Naive thymus-derived CD4-positive, alpha-beta T cell (primary cell): ENCODE results near the gene IFI30. TPM values are rescaled to one million over a fixed set of nuclear protein-coding genes. Genes with fewer than 3 reads are reported as not detected.

ENCODE experiments used
- ATAC-seq: fragments of 150-1000 bp; cut with Tn5 transposase; 2 replicates; pipeline ENCODE4 v1.10.0; 2021; ENCODE audit warnings: mild to moderate bottlenecking, moderate library complexity
- CTCF ChIA-PET: fragments of 350-600 bp; sonication (Branson Sonifier 250); formaldehyde crosslinking; loops from one replicate; lab custom pipeline; 2021; ENCODE audit warnings: antibody characterized with exemption; lab: Charles Lee
- POLR2A ChIA-PET: fragments of 350-600 bp; sonication (Branson Sonifier 250); formaldehyde crosslinking; loops from one replicate; lab custom pipeline; 2021; ENCODE audit warnings: antibody characterized with exemption, inconsistent platforms; lab: Charles Lee
- DNase-seq, 9 donors: peaks; one replicate each; pipeline versions ENCODE4 v3.0.0 to v3.0.0-alpha.2; 2020 to 2022; ENCODE audit warnings: mixed read lengths in 1 of 9
- H3K27ac ChIP-seq: one replicate; pipeline ENCODE4 v1.7.0; 2013; ENCODE audit warnings: mild to moderate bottlenecking, low read depth, low read length, moderate library complexity
- H3K27me3 ChIP-seq, 2 donors: one replicate each; pipeline ENCODE4 v1.7.0; 2013; ENCODE audit warnings: low read length in 2 of 2, mild to moderate bottlenecking in 2 of 2, moderate library complexity in 2 of 2; ENCODE audit not compliant: control insufficient read depth in 2 of 2, insufficient read depth in 2 of 2
- H3K36me3 ChIP-seq, 3 experiments: 1 replicate in 2 of 3; 2 replicates in 1 of 3; pipeline ENCODE4 v1.7.0; 2013; ENCODE audit warnings: low read length in 3 of 3, mild to moderate bottlenecking in 3 of 3, moderate library complexity in 1 of 3; ENCODE audit not compliant: insufficient read depth in 3 of 3, control insufficient read depth in 2 of 3
- H3K4me1 ChIP-seq, 2 donors: one replicate each; pipeline ENCODE4 v1.7.0; 2013; ENCODE audit warnings: low read length in 2 of 2, mild to moderate bottlenecking in 2 of 2, moderate library complexity in 1 of 2; ENCODE audit not compliant: control insufficient read depth in 2 of 2, insufficient read depth in 2 of 2
- H3K4me3 ChIP-seq: 2 replicates; pipeline ENCODE4 v1.7.0; 2013; ENCODE audit warnings: mild to moderate bottlenecking, low read length
- H3K9me3 ChIP-seq, 3 experiments: 1 replicate in 2 of 3; 2 replicates in 1 of 3; pipeline ENCODE4 v1.7.0; 2013; ENCODE audit warnings: low read length in 3 of 3; ENCODE audit not compliant: control insufficient read depth in 2 of 3
- H3K27ac Mint-ChIP-seq, 9 donors: one replicate each; pipeline ENCODE4 v1.8.0; 2020 to 2022; ENCODE audit warnings: mixed read lengths in 9 of 9, mild to moderate bottlenecking in 8 of 9, moderate library complexity in 5 of 9, inconsistent platforms in 2 of 9
- H3K27me3 Mint-ChIP-seq, 5 donors: one replicate each; pipeline ENCODE4 v1.8.0; 2021 to 2022; ENCODE audit warnings: mixed read lengths in 5 of 5, mild to moderate bottlenecking in 1 of 5
- H3K36me3 Mint-ChIP-seq, 5 donors: one replicate each; pipeline ENCODE4 v1.8.0; 2020 to 2022; ENCODE audit warnings: mixed read lengths in 5 of 5, mild to moderate bottlenecking in 3 of 5, inconsistent platforms in 1 of 5
- H3K4me1 Mint-ChIP-seq, 7 donors: one replicate each; pipeline ENCODE4 v1.8.0; 2020 to 2022; ENCODE audit warnings: mixed read lengths in 7 of 7, mild to moderate bottlenecking in 3 of 7, inconsistent platforms in 1 of 7
- H3K4me3 Mint-ChIP-seq, 10 donors: one replicate each; pipeline ENCODE4 v1.8.0; 2020 to 2022; ENCODE audit warnings: mild to moderate bottlenecking in 10 of 10, mixed read lengths in 10 of 10, moderate library complexity in 6 of 10, inconsistent platforms in 2 of 10
- H3K9me3 Mint-ChIP-seq, 11 donors: one replicate each; pipeline ENCODE4 v1.8.0; 2020 to 2022; ENCODE audit warnings: mixed read lengths in 11 of 11, mild to moderate bottlenecking in 4 of 11, inconsistent platforms in 1 of 11, moderate library complexity in 1 of 11
- intact Hi-C, 2 donors: fragments of 100-400 bp; cut with micrococcal nuclease; formaldehyde crosslinking; loops; one replicate each; pipeline ENCODE4 v1.15.1; 2023
- polyA plus RNA-seq, 2 donors: library from polyadenylated mRNA; unstranded; fragments of 300-500 nt; fragmentation: Illumina TruSeq; gene quantifications; one replicate each; pipeline ENCODE4 v1.2.3, GENCODE V29; 2021
- total RNA-seq, 6 experiments: library from RNA in 5 of 6; stranded (reverse) in 5 of 6; gene quantifications; 1 replicate in 5 of 6; 2 replicates in 1 of 6; pipeline ENCODE4 v1.2.3 and lab custom pipeline; 2021 to 2026

The IFI30 gene
- total and polyA plus RNA-seq, 7 experiments from 2014 or later: 6.7 to 514 (median 59.3) TPM

DNA sequence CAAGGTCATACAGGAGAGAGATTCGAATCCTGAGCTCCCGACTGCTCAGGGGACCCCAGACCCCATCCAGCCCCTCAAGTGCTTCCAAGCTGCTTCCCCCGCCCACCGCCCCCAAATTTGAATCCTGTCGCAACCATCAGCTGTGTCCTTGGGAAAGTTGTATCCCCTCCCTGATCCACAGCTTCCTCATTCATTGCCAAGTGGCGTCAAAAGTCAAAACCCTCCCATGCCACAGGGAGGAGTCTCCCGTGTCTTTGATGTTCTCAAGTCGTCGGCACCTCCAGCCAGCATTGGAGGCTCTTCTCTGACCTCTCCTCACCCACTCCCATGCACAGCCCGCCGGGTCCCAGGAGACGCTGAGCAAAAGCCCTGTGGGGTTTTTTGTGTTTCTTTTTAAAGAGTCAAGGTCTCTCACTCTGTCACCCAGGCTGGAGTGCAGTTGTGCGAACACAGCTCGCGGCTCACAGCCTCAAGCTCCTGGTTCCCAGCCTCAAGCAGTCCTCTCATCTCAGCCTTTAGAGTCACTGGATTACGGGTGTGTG lies 2.8 kb upstream of the IFI30 start:
- Histone ChIP-seq H3K36me3 (peaks cover 0 to 32% (median 4%) of the 10 kb centered on the region in 3 experiments), H3K27ac (no peak overlapping the region), H3K9me3 (no peaks in the 10 kb centered on the region), H3K27me3 (no peaks in the 10 kb centered on the region), H3K4me1 (peaks cover 5 to 13% of the 10 kb centered on the region in 2 donors), H3K4me3 (no peak overlapping the region)
- Mint-ChIP-seq H3K4me1 (peaks cover 0 to 28% (median 10%) of the 10 kb centered on the region in 7 donors), H3K36me3 (peaks cover 3 to 17% (median 7%) of the 10 kb centered on the region in 5 donors), H3K9me3 (no peaks in the 10 kb centered on the region), H3K4me3 (no peak overlapping the region), H3K27me3 (no peaks in the 10 kb centered on the region), H3K27ac (peak overlapping the region in 2 of 9 donors; percentile 46 to 56)
- DNase-seq: no peak
- intact Hi-C loops: no loop called here
- peak; percentile 14 for ATAC-seq
- POLR2A ChIA-PET: interaction anchor here (0.6 to 1.0 kb wide), 3 partner anchors 22 to 126 kb away, joined by 3 to 6 read pairs (median 5); partner anchors contain the start of gene MPV17L2
- CTCF ChIA-PET: interaction anchor here (0.6 to 2.1 kb wide), 3 partner anchors 60 to 147 kb away, joined by 3 to 7 read pairs (median 3); no protein-coding TSS in a partner anchor

- Mint-ChIP-seq H3K4me3 (no peak overlapping the region), H3K27ac (peak overlapping the region in 5 of 9 donors; percentile 14 to 47 (median 22)), H3K9me3 (no peaks in the 10 kb centered on the region), H3K27me3 (no peaks in the 10 kb centered on the region), H3K36me3 (peaks cover 0 to 18% (median 4%) of the 10 kb centered on the region in 5 donors), H3K4me1 (peaks cover 0 to 31% (median 10%) of the 10 kb centered on the region in 7 donors)
- DNase-seq (no peak), ATAC-seq (no peak)
- Histone ChIP-seq H3K27me3 (no peaks in the 10 kb centered on the region), H3K27ac (no peak overlapping the region), H3K4me3 (no peak overlapping the region), H3K36me3 (peaks cover 0 to 22% (median 0%) of the 10 kb centered on the region in 3 experiments), H3K4me1 (peaks cover 5 to 13% of the 10 kb centered on the region in 2 donors), H3K9me3 (no peaks in the 10 kb centered on the region)
- ChIA-PET POLR2A (interaction anchor here (0.6 kb wide), 2 partner anchors 63 to 70 kb away, joined by 3 read pairs; no protein-coding TSS in a partner anchor), CTCF (interaction anchor here (0.6 to 2.1 kb wide), 5 partner anchors 19 to 404 kb away, joined by 4 to 7 read pairs (median 4); no protein-coding TSS in a partner anchor)
- intact Hi-C loops: loop anchor here in 1 of 2 donors (2.0 kb wide), 1 partner anchor 171 kb away; no protein-coding TSS in a partner anchor
These were observed 1.8 kb upstream of the IFI30 start for GRCh38 chr19:18171605-18172327.

DNA sequence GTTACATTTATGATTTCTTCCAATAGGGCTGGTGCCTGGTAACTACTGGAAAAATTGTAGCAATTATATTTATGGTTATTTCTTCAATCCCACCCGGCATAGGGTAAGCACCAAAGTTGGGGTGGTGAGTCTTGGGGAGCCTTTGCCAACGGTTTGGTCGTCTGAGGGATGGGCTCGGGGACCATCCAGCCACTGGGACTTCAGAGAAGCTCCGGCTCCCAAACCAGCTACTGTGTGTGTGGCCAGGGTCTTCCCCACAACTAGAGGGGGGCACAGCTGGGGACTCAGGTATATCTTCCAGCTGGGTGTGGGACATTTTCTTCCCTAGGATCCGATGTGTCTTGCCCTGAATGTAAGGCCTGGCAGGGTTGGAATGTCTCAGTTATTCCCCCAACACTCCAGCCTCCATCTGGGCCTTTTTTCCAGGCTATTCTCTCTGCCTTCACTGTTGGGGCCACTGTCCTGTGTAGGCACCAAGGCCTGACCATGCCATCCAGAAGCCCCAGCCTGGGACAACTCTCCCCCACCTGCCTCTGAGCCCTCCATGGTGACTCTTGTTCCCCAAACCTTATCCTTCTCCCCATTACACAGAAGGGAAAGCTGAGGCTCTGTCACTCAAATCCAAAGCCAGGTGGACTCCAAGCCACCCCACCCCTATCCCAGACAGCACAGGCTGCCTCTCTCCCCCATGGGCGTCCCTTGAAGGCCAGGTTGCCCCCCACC lies 1.1 kb upstream of the IFI30 start:
- peaks cover 0 to 32% (median 12%) of the 10 kb centered on the region in 7 donors for H3K4me1 Mint-ChIP-seq
- Histone ChIP-seq H3K9me3 (no peaks in the 10 kb centered on the region), H3K27ac (peak overlapping the region; percentile 29), H3K27me3 (no peaks in the 10 kb centered on the region), H3K36me3 (peaks cover 0 to 15% (median 0%) of the 10 kb centered on the region in 3 experiments), H3K4me3 (no peak overlapping the region), H3K4me1 (peaks cover 5 to 13% of the 10 kb centered on the region in 2 donors)
- intact Hi-C loops: loop anchor here in 1 of 2 donors (1.0 to 2.0 kb wide), 4 partner anchors 11 to 172 kb away; partner anchors contain the start of gene RAB3A
- ATAC-seq: no peak
- ChIA-PET CTCF (interaction anchor here (0.6 to 0.7 kb wide), 4 partner anchors 18 to 404 kb away, joined by 4 to 5 read pairs (median 4); no protein-coding TSS in a partner anchor), POLR2A (no interaction called here)
- peaks cover 0 to 23% (median 4%) of the 10 kb centered on the region in 5 donors for H3K36me3 Mint-ChIP-seq
- no peak for DNase-seq
- H3K27ac Mint-ChIP-seq: peak overlapping the region in 5 of 9 donors; percentile 9 to 80 (median 72)
- H3K9me3 Mint-ChIP-seq: no peaks in the 10 kb centered on the region
- H3K4me3 Mint-ChIP-seq: peak overlapping the region in 9 of 10 donors; percentile 41 to 94 (median 47)
- H3K27me3 Mint-ChIP-seq: no peaks in the 10 kb centered on the region

GRCh38 chr19:18173054-18173571 lies 500 bp upstream of the IFI30 start:
- intact Hi-C loops: loop anchor here in 1 of 2 donors (1.0 to 2.0 kb wide), 4 partner anchors 12 to 172 kb away; partner anchors contain the start of gene RAB3A
- H3K4me1 ChIP-seq: peaks cover 5 to 13% of the 10 kb centered on the region in 2 donors
- H3K27me3 ChIP-seq: no peaks in the 10 kb centered on the region
- peak overlapping the region; percentile 67 for H3K27ac ChIP-seq
- H3K36me3 ChIP-seq: peaks cover 0 to 14% (median 0%) of the 10 kb centered on the region in 3 experiments
- H3K27ac Mint-ChIP-seq: peak overlapping the region in 8 of 9 donors; percentile 49 to 89 (median 76)
- peak overlapping the region; percentile 78 for H3K4me3 ChIP-seq
- ChIA-PET POLR2A (no interaction called here), CTCF (no interaction called here)
- no peak for DNase-seq
- peaks cover 0 to 22% (median 2%) of the 10 kb centered on the region in 5 donors for H3K36me3 Mint-ChIP-seq
- peak; percentile 68 for ATAC-seq
- H3K9me3 ChIP-seq: no peaks in the 10 kb centered on the region
- H3K9me3 Mint-ChIP-seq: no peaks in the 10 kb centered on the region
- H3K4me1 Mint-ChIP-seq: peaks cover 0 to 31% (median 11%) of the 10 kb centered on the region in 7 donors
- H3K27me3 Mint-ChIP-seq: no peaks in the 10 kb centered on the region
- peak overlapping the region; percentile 77 to 94 (median 89) for H3K4me3 Mint-ChIP-seq

DNA sequence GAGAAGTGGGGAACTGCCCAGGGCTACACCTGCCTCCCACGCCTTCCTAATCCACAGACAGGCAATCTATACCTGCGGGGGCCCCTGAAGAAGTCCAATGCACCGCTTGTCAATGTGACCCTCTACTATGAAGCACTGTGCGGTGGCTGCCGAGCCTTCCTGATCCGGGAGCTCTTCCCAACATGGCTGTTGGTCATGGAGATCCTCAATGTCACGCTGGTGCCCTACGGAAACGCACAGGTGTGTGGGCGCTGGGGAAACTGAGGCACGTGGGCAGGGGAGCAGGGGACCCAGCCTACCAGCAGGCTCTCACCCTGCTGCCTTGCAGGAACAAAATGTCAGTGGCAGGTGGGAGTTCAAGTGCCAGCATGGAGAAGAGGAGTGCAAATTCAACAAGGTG lies 1.4 kb downstream of the IFI30 start:
- CTCF ChIA-PET: interaction anchor here (0.9 to 2.1 kb wide), 2 partner anchors 13 to 17 kb away, joined by 3 to 4 read pairs; no protein-coding TSS in a partner anchor
- no peak overlapping the region for H3K27ac Mint-ChIP-seq
- H3K9me3 Mint-ChIP-seq: no peaks in the 10 kb centered on the region
- DNase-seq: no peak
- H3K4me3 Mint-ChIP-seq: peak overlapping the region in 9 of 10 donors; percentile 9 to 94 (median 38)
- Histone ChIP-seq H3K4me1 (peaks cover 5 to 13% of the 10 kb centered on the region in 2 donors), H3K27me3 (no peaks in the 10 kb centered on the region), H3K27ac (no peak overlapping the region), H3K4me3 (no peak overlapping the region), H3K9me3 (no peaks in the 10 kb centered on the region), H3K36me3 (no peaks in the 10 kb centered on the region)
- H3K4me1 Mint-ChIP-seq: peaks cover 0 to 29% (median 9%) of the 10 kb centered on the region in 7 donors
- no peaks in the 10 kb centered on the region for H3K27me3 Mint-ChIP-seq
- POLR2A ChIA-PET: interaction anchor here (0.8 to 1.6 kb wide), 3 partner anchors 10 to 57 kb away, joined by 3 to 11 read pairs (median 3); partner anchors contain the start of gene MPV17L2
- ATAC-seq: no peak
- intact Hi-C loops: loop anchor here in 1 of 2 donors (1.0 kb wide), 1 partner anchor 17 kb away; no protein-coding TSS in a partner anchor
- peaks cover 0 to 25% (median 0%) of the 10 kb centered on the region in 5 donors for H3K36me3 Mint-ChIP-seq
